ENCODE data around the gene TSPEAR.
A peak's percentile ranks its signal among the peaks of the same experiment; 100 is the strongest.

Gene TSPEAR

DNA sequence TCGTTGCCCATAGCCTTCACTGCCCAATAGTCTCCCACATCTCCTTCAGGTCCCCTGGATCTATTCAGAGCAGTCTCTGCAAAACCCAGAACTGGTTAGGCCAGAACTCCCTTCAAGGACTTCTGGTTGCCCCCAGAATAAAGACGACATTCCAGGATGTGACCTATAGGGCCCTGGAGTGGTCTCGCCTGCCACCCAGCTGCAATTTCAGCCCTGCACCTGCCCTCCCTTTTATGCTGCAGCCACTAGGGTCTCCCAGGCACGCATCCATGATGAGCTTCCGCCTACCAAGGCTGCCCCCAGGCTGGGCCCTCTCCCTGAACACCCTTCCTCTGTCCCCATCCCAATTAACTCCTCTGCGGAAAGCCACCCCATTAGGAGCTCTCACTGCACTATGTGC lies 7.2 kb upstream of the TSPEAR start:
- no peak for DNase-seq

DNA sequence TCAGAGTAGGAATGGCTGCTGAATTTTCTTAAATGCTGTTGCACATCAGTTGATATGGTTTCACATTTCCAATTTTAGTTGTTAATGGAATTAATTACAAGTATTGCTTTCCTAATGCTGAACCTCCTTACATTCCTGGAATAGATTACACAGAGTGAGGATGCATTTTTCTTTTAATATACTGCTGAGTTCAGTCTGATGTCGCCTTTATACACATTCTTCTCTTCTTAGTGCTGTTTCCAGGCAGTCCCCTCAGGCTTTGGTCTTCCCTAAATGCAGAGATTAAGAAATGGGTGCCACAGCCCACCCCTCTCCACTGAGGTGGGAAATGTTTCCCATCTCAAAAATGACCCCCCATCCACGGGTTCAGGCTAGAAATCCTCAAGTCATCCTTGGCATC lies 6.7 kb upstream of the TSPEAR start:
- no peak for DNase-seq

DNA sequence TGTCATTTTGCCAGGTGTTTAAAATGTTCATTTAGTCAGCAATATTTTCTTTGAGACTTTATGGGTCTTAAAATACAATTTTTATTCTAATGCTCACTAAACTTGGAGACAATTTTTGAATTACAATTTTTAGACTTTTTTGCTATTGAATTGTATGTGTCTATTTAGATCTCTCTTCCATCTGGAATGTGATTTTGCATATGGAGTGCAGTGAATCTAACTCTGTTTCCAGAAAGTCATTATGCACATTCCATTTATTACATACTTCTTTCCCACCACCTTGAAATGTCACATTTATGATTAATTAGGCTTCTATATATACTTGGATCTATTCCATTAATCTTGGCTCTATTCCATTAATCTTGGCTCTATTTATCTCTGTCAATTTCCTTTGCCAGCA lies 5.6 kb upstream of the TSPEAR start:
- DNase-seq, result no peak

DNA sequence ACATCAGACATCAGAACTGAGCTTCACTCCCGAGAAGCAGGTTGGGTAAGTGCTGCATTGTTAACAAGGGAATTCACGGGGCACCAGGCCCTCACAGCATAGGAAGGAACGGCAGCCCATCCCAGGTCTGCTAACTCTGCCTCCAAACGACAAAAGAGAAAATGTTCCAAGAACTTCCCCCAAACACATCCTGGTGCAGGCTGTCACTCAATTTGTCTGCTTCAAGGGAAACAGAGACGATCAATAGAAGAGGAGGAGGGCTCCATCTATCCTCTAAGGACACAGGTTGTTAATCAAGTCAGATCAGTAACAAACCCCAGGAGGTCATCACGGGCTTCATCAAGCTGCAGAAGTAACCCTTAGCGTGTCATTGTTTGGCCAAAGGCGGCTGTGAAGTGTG lies 3.5 kb upstream of the TSPEAR start:
- DNase-seq, result no peak

DNA sequence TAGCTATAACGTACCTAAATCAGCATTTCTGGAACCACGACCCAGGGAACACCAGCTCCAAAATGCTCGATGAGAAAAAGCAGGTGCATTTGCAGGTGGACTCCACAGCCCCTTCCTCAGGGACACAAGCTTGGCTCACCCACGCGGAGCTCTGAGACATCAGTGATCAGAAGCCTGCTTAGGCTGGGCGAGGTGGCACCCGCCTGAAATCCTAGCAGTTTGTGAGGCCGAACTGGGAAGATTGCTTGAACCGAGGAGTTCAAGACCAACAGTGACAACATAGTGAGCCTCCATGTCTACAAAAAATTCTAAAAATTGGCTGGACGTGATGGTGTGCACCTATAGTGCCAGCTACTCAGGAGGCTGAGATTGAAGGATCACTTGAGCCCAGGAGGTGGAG lies 2.5 kb upstream of the TSPEAR start:
- no peak for DNase-seq

DNA sequence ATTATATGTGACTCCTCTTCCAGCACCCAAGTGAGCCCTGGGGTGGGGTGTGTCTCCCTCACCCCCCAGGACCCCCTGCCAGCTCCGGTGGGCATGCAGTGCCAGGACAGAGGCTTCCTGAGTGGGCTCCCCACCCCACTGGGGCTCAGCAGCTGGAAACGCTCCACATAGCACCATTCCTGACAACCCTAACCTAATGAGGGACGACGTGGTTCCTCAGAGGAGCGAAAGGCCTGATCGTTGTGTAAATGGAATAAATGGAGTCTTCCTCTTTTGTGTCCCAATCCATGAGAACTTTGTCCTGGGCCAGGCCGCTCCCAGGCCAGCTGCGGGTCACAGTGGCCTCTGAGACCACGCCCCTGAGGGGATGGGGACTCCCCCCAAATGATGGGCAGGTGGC lies 1.8 kb upstream of the TSPEAR start:
- no peak for DNase-seq

DNA sequence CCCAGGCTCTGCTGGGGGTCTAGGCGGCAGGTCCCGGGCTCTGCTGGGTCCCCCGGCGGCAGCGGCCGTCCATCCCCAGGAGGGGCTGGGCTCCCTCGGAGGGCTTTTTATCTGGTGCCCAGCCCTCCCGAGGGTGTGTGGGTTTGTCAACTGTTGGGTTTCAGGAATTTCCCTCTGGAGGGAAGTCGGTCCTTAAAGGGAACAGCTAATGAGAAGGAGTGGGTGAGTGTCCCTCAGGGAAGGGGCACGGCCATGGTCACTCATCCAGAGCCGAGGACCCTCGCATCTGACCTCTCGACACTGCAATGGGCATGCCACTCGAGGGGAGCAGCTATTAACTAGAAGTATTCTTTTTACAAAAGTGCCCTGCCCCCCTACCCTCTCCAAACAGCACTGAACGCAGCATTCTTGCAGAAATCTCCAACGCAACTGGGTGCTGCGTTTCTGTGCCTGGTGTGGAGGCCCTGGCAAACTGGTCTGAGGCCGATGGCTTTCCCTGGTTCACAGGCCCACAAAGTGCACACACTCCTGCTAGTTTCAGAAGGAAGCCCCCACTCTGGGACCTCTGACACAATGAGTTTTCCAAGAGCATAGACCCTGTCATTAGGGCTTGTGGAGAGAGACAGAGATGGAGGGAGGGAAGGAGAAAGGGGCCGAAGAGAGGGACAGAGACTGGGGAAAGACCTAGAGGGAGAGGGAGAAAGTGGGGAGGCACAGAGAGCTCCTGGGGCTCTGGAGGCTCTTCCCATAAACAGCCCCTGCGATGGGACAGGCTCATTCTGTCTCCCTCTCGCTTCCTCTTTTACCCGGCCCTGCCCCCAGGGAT lies 1.0 kb upstream of the TSPEAR start:
- no peak for DNase-seq

DNA sequence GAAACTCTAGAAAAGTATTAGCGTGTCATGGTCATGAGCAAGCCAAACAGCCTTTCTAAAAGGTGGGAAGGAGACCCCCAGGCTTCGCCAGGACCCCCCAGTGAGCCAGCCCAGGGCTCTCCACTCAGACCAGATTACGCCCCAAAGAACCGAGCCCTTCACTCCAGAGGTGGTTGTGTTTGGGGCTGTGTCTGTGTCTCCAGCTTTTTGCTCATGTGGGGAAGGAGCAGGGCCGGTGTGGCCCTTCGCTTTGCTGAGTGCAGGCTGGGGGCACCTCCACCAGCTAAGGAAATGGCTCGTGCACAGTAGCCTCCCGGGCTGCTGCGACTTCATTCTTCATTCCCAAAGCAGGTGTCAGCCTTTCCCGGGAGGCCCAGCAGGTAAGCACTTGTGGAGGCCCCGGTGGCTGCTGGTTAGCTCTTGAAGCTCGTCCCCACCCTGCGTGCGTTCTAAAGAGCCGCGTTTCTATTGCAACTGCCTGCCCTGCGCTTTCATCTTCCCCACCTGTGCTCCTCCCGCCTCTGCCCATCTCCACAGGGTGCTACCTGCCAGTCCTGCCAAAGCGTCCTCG lies 531 bp downstream of the TSPEAR start:
- DNase-seq, result no peak

DNA sequence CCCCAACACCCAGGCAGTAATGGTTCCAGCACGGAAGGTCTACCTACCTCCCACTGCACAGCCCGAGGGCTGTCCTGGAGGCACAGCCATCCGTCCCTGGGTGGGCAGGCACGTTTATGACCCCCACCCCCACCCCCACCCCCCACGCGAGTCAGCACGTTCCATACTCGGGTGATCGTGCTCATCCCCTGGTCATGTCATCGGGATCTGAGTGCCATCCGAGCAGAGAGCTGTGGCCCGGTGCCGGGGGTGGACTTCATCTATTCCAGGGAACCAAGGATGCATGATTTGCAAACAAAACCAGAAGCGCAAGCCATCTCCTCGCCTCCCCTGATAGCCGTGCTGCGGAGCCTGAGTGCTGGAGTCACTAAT lies 1.1 kb downstream of the TSPEAR start:
- no peak for DNase-seq

DNA sequence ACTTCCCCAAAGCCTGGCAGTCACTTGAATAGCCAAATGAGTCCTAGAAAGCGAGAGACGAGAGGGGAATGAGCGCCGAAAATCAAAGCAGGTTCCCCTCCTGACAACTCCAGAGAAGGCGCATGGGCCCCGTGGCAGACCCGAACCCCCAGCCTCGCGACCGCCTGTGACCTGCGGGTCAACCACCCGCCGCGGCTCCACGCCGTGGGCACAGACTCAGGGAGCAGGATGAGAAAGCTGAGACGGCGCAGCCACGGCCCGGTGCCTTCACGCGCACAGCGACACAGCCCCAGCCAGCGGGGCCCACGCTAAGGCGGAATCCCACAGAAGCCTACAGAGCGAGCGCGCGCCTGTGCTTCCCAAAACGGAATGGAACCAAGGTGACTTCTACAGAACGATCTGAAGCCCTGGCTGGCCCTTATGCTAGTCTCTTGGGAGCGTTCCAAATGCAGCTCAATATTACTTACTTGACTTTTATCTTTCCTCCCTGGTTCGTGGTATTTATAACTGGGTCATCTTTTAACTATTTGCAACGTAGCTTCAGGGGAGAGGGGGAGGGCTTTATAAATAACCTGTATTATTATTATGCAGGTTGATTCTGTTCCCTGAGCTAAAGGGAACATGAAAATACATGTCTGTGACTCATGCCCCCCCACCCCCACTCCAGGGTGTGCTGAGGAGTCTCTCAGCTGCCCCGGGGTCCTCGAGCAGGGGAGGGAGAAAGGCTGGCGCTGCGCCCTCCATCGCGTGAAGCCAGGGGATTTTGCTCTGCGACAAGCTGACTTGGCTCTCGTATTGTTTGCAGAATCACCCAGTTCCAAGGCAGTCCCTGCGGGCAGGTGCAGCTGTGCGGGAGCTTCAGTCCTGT lies 1.7 kb downstream of the TSPEAR start:
- peak; percentile 49 for DNase-seq

DNA sequence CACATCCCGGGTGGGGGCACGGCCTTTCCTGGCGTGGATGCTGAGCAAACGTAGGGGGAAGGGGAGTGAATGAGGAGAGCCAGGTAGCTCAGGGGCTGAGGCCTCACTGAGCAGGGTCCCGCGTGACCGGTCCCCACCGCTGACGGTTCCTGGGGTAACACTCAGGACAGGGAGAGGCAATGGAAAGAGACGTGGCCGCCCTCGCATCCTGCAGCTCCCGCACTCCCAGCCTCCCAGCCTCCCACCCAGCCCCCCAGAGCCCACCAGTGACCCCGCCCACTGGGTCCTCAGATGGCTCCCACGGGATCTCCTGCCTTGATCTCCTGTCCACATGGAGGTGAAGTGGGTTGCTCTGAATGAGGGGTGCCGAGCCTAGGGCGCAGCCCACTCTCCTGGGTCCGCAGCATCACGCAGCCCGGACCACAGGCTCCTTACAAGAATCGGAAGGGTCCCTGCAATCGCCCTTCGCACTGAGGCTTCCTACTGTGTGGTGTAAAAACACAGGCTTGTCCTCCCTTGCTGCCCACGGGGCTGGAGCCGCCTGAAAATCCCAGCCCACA lies 2.4 kb downstream of the TSPEAR start:
- no peak for DNase-seq

DNA sequence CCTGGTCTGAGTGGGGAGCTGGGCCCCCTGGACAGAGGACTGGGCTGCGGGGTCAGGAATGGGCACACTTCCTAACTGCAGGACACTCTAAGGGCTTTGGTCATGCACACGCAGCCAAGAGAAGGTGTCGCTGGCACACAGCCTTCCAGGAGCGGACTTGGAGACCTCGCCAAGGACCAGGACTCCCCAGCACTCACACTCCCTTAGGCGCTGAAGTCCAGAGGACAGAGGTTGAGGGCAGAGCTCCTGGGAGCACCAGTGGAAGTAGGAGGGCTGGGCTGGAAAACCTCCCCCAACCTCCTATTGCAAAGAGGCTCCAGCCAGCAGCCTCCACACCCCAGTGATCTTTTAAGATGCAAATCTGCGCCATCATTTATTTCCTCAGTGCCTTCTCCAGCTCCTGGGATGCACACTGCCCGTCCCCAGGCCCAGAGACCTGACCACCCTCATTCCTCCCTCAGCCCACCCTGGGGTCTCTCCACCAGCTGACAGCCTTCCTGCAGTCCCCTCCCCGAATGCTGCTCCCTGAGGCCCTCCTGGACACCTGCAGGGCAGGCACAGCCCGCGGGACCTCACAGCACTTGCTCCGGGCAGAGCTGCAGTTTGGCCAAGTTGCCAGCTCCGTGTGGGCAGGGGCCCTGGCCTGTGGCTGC lies 3.0 kb downstream of the TSPEAR start:
- no peak for DNase-seq

DNA sequence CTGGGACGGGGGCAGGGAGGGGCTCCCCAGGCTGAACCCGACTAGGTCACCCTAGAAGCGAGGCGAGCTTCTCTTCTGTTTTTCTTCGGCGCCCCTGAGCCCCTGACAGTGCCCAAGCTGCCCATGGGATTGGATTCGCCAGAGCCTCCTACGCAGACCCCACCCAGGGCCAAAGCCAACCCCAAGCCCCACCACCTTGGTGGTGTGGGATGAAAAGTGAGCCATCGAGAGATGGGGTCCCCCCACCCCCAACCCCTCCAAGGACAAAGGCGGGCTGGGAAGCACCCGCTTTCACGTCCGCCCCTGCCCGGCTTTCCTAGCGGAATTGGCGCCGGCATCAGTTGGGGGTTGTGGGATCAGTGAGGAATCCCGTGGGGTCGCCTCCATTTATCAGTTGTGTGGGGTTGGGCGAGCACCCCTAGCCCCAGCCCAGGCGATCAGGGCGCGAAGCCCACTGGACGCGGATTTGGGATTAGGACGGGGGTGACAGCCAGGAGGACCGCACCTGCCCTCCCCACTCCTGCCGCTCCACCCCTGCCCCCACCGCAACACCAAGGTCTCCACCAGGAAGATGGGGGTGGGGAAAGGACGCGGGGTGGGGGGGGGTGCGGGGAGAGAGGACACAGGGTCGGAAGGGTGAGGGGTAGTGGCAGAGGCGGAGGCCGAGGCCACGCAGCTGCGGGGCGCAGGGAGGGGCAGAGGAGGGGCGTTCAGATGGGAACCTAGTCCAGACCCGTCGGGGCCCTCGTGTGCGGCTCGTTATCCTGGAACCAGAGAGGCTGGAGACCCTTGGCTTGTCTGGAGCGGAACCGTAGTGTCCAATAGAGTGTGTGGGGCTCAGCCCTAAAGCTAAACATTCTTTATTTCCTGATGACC lies 4.4 kb downstream of the TSPEAR start:
- no peak for DNase-seq

DNA sequence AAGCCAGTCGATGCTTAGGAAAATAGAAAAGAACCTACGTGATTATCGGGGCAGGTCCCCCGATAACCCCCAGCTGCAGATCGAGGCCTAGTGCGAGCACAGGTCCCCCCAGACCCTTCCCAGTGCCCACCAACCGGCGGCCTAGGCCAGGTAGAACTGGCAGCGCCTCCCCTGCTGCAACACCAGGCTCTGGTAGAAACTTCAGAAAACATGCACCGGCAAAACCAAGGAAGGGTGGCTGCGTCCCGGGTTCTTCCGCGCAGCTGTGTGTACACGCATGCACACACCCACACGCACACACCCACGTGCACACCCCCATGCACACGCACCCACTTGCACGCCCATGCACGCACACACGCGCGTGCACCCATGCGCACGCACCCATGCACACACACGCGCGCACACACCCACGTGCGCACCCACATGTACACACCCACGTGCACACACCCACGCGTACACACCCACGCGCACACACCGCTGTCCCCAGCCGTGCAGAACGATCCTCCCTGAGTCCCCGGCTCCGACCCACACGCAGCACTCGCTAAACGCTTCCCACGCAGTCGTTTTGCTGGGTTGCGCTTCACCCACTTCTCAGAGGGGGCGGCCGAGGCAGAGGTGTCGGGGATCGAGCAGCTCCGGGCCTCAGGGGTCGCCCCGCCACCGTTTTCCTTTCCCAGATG lies 5.2 kb downstream of the TSPEAR start:
- DNase-seq, result no peak

DNA sequence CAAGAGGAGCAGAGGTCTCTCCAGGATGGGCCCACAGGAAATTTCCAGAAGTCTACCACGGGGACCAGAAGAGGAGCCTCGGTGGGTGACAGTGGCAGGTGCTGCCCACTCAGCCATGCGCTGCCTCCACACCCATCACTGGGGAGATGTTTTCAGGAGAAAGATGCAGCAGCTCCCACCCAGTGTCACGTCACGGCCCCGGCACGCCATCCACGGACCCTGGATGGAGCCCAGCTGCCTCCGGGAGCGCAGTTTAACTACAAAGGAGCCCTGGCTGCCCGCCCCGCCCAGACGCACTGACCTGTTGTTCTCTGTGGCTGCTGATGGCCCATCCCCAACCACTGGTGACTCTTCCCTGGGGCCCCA lies 6.8 kb downstream of the TSPEAR start:
- no peak for DNase-seq

DNA sequence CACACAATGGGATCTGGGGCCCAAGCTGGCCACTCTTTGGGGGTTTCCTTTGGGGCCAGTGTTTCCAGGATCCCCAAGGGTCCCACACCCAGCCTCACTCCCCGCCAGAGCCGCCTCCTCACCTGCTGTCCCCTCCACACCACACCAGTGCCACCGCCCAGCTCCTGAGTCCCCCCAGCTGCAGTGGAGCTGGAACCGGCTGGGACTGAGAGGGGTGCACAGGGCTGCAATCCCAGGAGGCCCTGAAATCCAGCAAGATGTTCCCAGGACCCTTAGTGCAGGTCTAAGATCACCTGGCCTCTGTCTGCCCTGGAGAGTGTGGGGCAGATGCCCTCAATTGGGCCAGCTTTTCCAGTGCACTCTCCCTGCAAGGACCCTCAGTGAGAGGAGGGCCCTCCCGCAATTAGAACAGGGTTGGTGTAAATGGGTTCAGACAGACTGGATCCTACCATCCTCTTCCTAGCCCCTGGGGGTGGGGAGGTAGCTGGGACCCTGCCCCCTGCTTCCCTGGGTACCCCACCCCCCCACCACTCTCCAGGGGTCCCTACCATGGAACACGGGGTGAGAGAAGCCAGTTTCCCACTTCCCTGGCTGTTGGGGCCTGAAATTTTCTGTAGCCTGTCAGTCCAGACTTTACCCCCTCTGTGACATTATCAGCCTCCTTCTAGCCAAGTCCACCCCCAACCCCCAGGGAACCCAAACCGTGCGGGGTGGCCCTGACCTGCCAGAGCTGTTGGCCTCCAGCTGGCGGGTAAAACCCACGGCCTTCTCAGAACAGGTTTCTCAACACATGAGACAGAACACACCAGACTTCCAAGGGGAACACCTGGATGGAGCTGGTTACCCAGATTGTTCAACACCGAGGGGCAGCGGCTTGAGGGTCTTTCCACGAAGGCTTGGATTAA lies 7.4 kb downstream of the TSPEAR start:
- no peak for DNase-seq

DNA sequence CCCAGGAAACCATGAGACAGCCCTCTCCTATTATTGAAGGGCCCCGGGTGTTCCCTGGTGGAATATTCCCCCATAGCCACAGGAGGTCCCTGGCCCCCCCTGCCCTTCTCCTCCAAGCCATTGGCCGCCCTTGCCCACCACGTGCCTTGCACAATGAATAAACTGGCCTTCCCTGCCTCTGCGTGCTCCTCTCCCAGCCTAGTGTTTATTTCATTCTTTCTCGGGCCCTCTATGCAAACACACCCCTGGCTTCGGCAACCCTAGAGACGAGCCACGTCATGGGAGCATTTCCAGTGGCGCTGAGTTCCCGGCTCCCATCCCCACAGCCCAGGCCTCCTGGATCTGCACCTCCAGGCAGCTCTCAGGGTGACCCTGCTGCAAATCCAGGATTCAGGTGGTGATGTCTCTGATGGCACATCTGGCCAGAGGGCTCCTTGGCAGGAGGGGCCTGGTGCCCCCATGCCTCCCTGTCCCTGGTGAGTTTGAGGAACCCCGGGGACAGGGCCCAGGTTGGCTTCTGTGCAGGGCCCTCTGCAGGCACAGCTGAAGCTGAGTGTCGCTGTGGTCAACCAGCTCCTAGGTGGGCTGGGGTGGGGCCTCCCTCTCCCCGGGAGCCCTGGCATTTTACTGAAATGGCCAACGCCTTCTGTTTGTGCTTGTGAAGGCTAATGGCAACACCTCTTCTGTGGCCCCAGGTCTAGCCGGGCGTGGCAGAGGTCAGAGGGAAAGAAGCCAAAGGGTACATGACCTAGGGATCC lies 8.2 kb downstream of the TSPEAR start:
- no peak for DNase-seq

DNA sequence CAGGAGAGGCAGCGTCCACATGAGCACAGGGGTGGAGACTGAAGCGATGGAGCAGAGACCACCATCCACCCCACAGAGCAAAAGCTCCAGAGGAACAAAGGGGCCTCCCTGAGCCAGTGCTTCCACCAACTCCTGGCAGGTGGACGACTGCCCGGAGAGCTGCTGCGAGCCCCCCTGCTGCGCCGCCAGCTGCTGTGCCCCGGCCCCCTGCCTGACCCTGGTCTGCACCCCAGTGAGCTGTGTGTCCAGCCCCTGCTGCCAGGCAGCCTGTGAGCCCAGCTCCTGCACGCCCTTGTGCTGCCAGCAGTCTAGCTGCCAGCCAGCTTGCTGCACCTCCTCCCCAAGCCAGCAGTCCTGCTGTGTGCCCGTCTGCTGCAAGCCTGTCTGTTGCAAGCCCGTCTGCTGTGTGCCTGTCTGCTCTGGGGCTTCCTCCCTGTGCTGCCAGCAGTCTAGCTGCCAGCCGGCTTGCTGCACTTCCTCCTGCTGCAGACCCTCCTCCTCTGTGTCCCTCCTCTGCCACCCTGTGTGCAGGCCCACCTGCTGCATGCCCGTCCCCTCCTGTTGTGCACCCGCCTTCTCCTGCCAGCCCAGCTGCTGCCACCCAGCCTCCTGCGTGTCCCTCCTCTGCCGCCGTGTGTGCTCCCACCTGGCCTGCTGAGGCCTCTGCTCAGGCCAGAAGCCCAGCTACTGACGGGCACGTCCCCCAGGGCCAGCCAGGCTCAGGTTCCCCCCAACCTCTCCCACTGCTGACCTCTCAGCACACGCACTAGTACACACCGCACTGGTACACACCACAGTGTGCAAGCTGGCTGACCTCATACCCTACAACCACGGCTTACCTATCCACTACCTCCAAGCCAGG lies 9.0 kb downstream of the TSPEAR start:
- no peak for DNase-seq

DNA sequence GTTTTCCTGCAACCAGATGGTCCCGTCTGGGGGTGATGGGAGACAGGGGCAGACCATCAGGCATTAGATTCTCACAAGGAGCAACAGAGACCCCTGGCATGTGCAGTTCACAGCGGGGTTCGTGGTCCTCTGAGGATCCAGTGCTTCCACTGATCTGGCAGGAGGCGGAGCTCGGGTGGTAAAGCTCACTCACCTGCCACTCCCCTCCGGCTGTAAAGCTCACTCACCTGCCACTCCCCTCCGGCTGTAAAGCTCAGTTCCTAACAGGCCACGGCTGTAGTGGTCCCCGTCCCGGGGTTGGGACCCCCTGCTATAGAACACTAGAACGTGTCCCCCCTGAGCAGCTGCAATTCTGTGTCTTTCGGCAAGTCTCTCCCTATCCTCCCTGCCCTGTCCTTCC lies 9.8 kb downstream of the TSPEAR start:
- DNase-seq, result no peak

All from CD4-positive, alpha-beta T cell treated with Interleukin-17A for 4 hours (primary cell).